Measurements from ENCODE around the gene ADAR.

Gene ADAR

GRCh38 chr1:154557939-154558719, 49.9 kb downstream of the ADAR start, which contains the start of gene UBE2Q1:
UBE2Q1 (minus strand) TSS chr1:154558662; CDS start chr1:154558553, 109 bp downstream.
- ChIA-PET CTCF (interaction anchor here (1.6 to 14.3 kb wide), 2 partner anchors 12 to 78 kb away, joined by 5 to 369 read pairs; no protein-coding TSS in a partner anchor), POLR2A (no interaction called here)
- DNase-seq (ENCODE audit: extremely low spot score): no peak

DNA sequence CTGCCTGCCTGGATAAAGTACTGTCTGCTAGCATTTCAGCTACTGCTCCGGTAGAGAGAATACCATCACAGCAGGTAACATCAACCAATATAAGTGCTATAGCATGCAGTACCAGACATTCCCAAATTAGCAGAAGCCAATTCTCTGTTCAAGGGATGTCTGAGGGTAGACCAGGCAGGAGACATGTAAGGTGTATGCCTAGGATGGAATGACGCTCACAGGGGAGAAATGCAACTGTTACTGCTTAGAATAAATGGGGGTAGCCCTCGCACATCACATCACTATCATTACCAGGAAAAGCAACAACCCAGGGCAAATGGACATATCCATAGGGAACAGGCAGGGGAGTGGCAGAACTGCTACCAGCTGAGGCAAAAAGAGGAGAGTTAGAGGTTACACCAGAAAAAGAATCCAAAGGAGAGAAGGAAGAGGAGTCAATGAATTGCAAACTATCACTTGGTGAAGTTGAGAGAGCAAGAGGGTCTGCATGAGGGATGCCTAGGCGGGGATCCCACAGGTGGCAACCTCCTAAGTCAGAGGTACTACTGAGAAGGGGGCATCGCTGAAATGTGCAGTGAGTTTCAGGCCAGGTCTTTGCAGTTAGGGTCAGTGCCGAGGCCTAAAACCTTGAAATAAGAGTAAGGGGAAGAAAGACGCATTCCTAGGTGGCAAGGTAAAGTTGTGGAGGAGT, 50.6 kb downstream of the ADAR start:
- TF ChIP-seq, protein P1, sequence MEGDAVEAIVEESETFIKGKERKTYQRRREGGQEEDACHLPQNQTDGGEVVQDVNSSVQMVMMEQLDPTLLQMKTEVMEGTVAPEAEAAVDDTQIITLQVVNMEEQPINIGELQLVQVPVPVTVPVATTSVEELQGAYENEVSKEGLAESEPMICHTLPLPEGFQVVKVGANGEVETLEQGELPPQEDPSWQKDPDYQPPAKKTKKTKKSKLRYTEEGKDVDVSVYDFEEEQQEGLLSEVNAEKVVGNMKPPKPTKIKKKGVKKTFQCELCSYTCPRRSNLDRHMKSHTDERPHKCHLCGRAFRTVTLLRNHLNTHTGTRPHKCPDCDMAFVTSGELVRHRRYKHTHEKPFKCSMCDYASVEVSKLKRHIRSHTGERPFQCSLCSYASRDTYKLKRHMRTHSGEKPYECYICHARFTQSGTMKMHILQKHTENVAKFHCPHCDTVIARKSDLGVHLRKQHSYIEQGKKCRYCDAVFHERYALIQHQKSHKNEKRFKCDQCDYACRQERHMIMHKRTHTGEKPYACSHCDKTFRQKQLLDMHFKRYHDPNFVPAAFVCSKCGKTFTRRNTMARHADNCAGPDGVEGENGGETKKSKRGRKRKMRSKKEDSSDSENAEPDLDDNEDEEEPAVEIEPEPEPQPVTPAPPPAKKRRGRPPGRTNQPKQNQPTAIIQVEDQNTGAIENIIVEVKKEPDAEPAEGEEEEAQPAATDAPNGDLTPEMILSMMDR (IDR thresholded peaks at IDR 0.05; ENCODE audit: control extremely low read depth, extremely low read depth, low read depth, missing control alignments): no peak
- POLR2A ChIA-PET: no interaction called here
- CTCF ChIA-PET: interaction anchor here (1.6 to 14.3 kb wide), 3 partner anchors 11 to 78 kb away, joined by 5 to 369 read pairs (median 37); no protein-coding TSS in a partner anchor
- no peak for DNase-seq (ENCODE audit: extremely low spot score)

More at GRCh38 chr1:154557939-154558719, 49.9 kb downstream of the ADAR start, which contains the start of gene UBE2Q1:
- TF ChIP-seq, protein P1 (IDR thresholded peaks at IDR 0.05; ENCODE audit: control extremely low read depth, extremely low read depth, low read depth, missing control alignments): no peak

GRCh38 chr1:154556422-154556821, 51.6 kb downstream of the ADAR start:
- ChIA-PET POLR2A (no interaction called here), CTCF (interaction anchor here (3.9 to 14.3 kb wide), 2 partner anchors 10 to 77 kb away, joined by 37 to 369 read pairs; no protein-coding TSS in a partner anchor)
- DNase-seq (ENCODE audit: extremely low spot score): no peak
- TF ChIP-seq, protein P1 (IDR thresholded peaks at IDR 0.05; ENCODE audit: control extremely low read depth, extremely low read depth, low read depth, missing control alignments): no peak

DNA sequence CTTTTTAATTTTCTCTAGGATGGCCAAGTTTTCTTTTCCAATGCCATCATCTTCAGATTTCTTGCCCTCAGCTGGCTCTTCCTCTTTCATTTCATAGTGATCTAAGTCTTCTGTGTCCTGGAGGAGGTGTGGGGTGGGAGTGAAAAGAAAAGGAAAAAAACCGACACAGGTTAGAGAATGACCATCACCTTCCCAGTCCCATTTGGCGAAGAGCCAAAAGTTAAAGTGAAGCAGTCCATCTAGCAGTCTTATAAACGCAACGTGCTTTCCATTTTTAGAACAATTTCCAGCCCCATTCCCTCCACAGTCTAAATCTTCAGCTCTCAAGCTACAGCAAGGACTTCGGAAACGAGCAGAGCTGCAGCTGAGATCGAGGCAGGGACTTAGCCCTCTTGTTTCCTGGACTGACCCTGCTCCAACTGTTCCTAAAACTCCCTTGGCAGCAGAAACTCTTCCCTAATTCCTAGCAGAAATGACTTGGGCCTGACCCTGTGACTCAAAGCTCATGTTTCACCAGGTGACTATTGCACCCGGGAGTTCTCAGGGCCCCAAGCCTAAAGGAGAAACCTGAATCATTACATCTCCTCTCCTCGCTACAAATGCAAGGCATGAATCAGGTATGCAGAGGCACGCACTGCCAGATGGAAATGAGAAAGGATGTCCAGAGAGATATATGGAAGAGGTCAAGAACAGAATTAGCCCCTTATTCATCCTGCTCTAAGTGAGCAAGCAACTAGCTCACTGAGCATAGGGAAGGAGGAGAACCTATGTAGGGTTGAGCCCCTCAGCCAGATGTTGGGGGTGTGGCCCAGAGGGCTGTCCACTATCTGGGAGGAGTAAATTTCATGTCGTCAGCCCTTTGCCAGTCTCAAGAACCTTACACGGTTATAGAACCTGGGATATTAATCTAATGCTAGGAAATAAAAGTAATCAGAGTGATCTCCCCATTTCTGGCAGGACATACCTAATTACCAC, 54.6 kb downstream of the ADAR start:
- ChIA-PET CTCF (interaction anchor here (1.1 to 14.3 kb wide), 7 partner anchors 7 to 498 kb away, joined by 3 to 369 read pairs (median 4); partner anchors contain the start of gene ADAM15), POLR2A (no interaction called here)
- no peak for DNase-seq (ENCODE audit: extremely low spot score)
- TF ChIP-seq, protein P1 (IDR thresholded peaks at IDR 0.05; ENCODE audit: control extremely low read depth, extremely low read depth, low read depth, missing control alignments): no peak

DNA sequence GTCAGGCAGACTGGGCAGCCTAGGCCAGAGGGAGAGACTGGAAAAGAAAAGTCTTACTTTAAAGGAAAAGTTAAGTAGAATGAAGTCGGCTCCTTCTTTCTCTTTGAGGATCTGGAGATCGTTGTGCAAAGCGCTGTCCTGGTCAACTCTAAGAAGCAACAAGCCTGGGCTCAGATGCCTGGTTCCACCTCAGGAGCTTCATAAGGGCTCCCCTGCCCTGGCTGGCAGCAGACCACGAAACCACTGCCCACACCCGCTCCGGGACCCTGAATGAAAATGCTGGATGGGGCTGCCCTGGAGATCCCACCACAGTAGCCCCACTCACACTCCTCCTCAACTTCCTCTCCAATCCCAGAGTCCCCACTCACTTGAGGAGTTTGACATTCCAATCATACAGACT, 56.0 kb downstream of the ADAR start:
- no peak for DNase-seq (ENCODE audit: extremely low spot score)
- TF ChIP-seq, protein P1 (IDR thresholded peaks at IDR 0.05; ENCODE audit: control extremely low read depth, extremely low read depth, low read depth, missing control alignments): no peak
- ChIA-PET CTCF (interaction anchor here (0.8 to 14.3 kb wide), 5 partner anchors 17 to 621 kb away, joined by 3 to 369 read pairs (median 4); partner anchors contain the start of genes ADAM15 and KRTCAP2), POLR2A (no interaction called here)

All from GM10248 (cell line).